Measurements from ENCODE around the gene OTUB2.

OTUB2 gene

GRCh38 chr14:94043111-94043755, 17.1 kb downstream of the OTUB2 start:
- Histone ChIP-seq H3K4me1 (ENCODE audit: control insufficient read depth, insufficient read depth, low read length, poor library complexity, severe bottlenecking) (no peaks in the 10 kb centered on the region), H3K4me3 (ENCODE audit: extremely low read depth, insufficient read depth, low read length, poor library complexity, severe bottlenecking) (no peak overlapping the region), H3K27ac (ENCODE audit: low read depth, low read length, severe bottlenecking) (no peak overlapping the region), H3K9me3 (ENCODE audit: control insufficient read depth, low read length) (no peaks in the 10 kb centered on the region), H3K36me3 (ENCODE audit: control insufficient read depth, insufficient read depth, low read length) (peaks cover 37% of the 10 kb centered on the region)
- 96 to 97% methylated on average over 10 of the region's 13 CpGs for WGBS, 2 experiments (ENCODE audit: insufficient coverage in 2 of 2)

- Histone ChIP-seq H3K9me3 (ENCODE audit: control insufficient read depth, low read length) (no peaks in the 10 kb centered on the region), H3K36me3 (ENCODE audit: control insufficient read depth, insufficient read depth, low read length) (peaks cover 43% of the 10 kb centered on the region), H3K27ac (ENCODE audit: low read depth, low read length, severe bottlenecking) (no peak overlapping the region), H3K4me1 (ENCODE audit: control insufficient read depth, insufficient read depth, low read length, poor library complexity, severe bottlenecking) (no peaks in the 10 kb centered on the region), H3K4me3 (ENCODE audit: extremely low read depth, insufficient read depth, low read length, poor library complexity, severe bottlenecking) (no peak overlapping the region)
- 93 to 95% methylated on average over 10 to 12 of the region's 14 CpGs for WGBS, 2 experiments (ENCODE audit: insufficient coverage in 2 of 2)
Observed at GRCh38 chr14:94043756-94044475, 17.8 kb downstream of the OTUB2 start.

GRCh38 chr14:94044476-94045091, 18.4 kb downstream of the OTUB2 start:
- Histone ChIP-seq H3K36me3 (ENCODE audit: control insufficient read depth, insufficient read depth, low read length) (peaks cover 50% of the 10 kb centered on the region), H3K4me1 (ENCODE audit: control insufficient read depth, insufficient read depth, low read length, poor library complexity, severe bottlenecking) (no peaks in the 10 kb centered on the region), H3K4me3 (ENCODE audit: extremely low read depth, insufficient read depth, low read length, poor library complexity, severe bottlenecking) (no peak overlapping the region), H3K9me3 (ENCODE audit: control insufficient read depth, low read length) (no peaks in the 10 kb centered on the region), H3K27ac (ENCODE audit: low read depth, low read length, severe bottlenecking) (no peak overlapping the region)
- 94 to 96% methylated on average over 12 to 18 of the region's 20 CpGs for WGBS, 2 experiments (ENCODE audit: insufficient coverage in 2 of 2)

GRCh38 chr14:94045101-94045500, 19.0 kb downstream of the OTUB2 start:
- no peak overlapping the region for H3K27ac ChIP-seq (ENCODE audit: low read depth, low read length, severe bottlenecking)
- WGBS, 2 experiments (ENCODE audit: insufficient coverage in 2 of 2), result 94 to 98% methylated on average over 7 of the region's 8 CpGs
- no peaks in the 10 kb centered on the region for H3K4me1 ChIP-seq (ENCODE audit: control insufficient read depth, insufficient read depth, low read length, poor library complexity, severe bottlenecking)
- H3K4me3 ChIP-seq (ENCODE audit: extremely low read depth, insufficient read depth, low read length, poor library complexity, severe bottlenecking), result no peak overlapping the region
- H3K9me3 ChIP-seq (ENCODE audit: control insufficient read depth, low read length), result no peaks in the 10 kb centered on the region
- peaks cover 55% of the 10 kb centered on the region for H3K36me3 ChIP-seq (ENCODE audit: control insufficient read depth, insufficient read depth, low read length)

- WGBS, 2 experiments (ENCODE audit: insufficient coverage in 2 of 2), result 97 to 99% methylated on average over 17 to 19 of the region's 19 CpGs
- H3K36me3 ChIP-seq (ENCODE audit: control insufficient read depth, insufficient read depth, low read length), result peaks cover 62% of the 10 kb centered on the region
- no peak overlapping the region for H3K27ac ChIP-seq (ENCODE audit: low read depth, low read length, severe bottlenecking)
- H3K4me3 ChIP-seq (ENCODE audit: extremely low read depth, insufficient read depth, low read length, poor library complexity, severe bottlenecking), result no peak overlapping the region
- no peaks in the 10 kb centered on the region for H3K4me1 ChIP-seq (ENCODE audit: control insufficient read depth, insufficient read depth, low read length, poor library complexity, severe bottlenecking)
- H3K9me3 ChIP-seq (ENCODE audit: control insufficient read depth, low read length), result no peaks in the 10 kb centered on the region
Observed at GRCh38 chr14:94045563-94046345, 19.6 kb downstream of the OTUB2 start.

GRCh38 chr14:94046696-94047250, 20.6 kb downstream of the OTUB2 start:
- Histone ChIP-seq H3K4me3 (ENCODE audit: extremely low read depth, insufficient read depth, low read length, poor library complexity, severe bottlenecking) (no peak overlapping the region), H3K36me3 (ENCODE audit: control insufficient read depth, insufficient read depth, low read length) (peaks cover 72% of the 10 kb centered on the region), H3K4me1 (ENCODE audit: control insufficient read depth, insufficient read depth, low read length, poor library complexity, severe bottlenecking) (no peaks in the 10 kb centered on the region), H3K9me3 (ENCODE audit: control insufficient read depth, low read length) (no peaks in the 10 kb centered on the region), H3K27ac (ENCODE audit: low read depth, low read length, severe bottlenecking) (no peak overlapping the region)
- 93 to 100% methylated on average over 4 of the region's 7 CpGs for WGBS, 2 experiments (ENCODE audit: insufficient coverage in 2 of 2)

GRCh38 chr14:94047581-94047980, 21.4 kb downstream of the OTUB2 start:
- Histone ChIP-seq H3K27ac (ENCODE audit: low read depth, low read length, severe bottlenecking) (no peak overlapping the region), H3K4me3 (ENCODE audit: extremely low read depth, insufficient read depth, low read length, poor library complexity, severe bottlenecking) (no peak overlapping the region)
- 94 to 100% methylated on average over 3 of the region's 3 CpGs for WGBS, 2 experiments (ENCODE audit: insufficient coverage in 2 of 2)

GRCh38 chr14:94048691-94049624, 22.8 kb downstream of the OTUB2 start:
- Histone ChIP-seq H3K9me3 (ENCODE audit: control insufficient read depth, low read length) (no peaks in the 10 kb centered on the region), H3K4me1 (ENCODE audit: control insufficient read depth, insufficient read depth, low read length, poor library complexity, severe bottlenecking) (no peaks in the 10 kb centered on the region), H3K27ac (ENCODE audit: low read depth, low read length, severe bottlenecking) (no peak overlapping the region), H3K4me3 (ENCODE audit: extremely low read depth, insufficient read depth, low read length, poor library complexity, severe bottlenecking) (no peak overlapping the region), H3K36me3 (ENCODE audit: control insufficient read depth, insufficient read depth, low read length) (peaks cover 92% of the 10 kb centered on the region)
- 95 to 100% methylated on average over 4 to 8 of the region's 10 CpGs for WGBS, 2 experiments (ENCODE audit: insufficient coverage in 2 of 2)

More at GRCh38 chr14:94047581-94047980, 21.4 kb downstream of the OTUB2 start:
- Histone ChIP-seq H3K36me3 (ENCODE audit: control insufficient read depth, insufficient read depth, low read length) (peaks cover 79% of the 10 kb centered on the region), H3K4me1 (ENCODE audit: control insufficient read depth, insufficient read depth, low read length, poor library complexity, severe bottlenecking) (no peaks in the 10 kb centered on the region), H3K9me3 (ENCODE audit: control insufficient read depth, low read length) (no peaks in the 10 kb centered on the region)

GRCh38 chr14:94049625-94050023, 23.5 kb downstream of the OTUB2 start:
- Histone ChIP-seq H3K36me3 (ENCODE audit: control insufficient read depth, insufficient read depth, low read length) (peaks cover 93% of the 10 kb centered on the region), H3K27ac (ENCODE audit: low read depth, low read length, severe bottlenecking) (no peak overlapping the region)

More at GRCh38 chr14:94049625-94050023, 23.5 kb downstream of the OTUB2 start:
- Histone ChIP-seq H3K4me1 (ENCODE audit: control insufficient read depth, insufficient read depth, low read length, poor library complexity, severe bottlenecking) (no peaks in the 10 kb centered on the region), H3K4me3 (ENCODE audit: extremely low read depth, insufficient read depth, low read length, poor library complexity, severe bottlenecking) (no peak overlapping the region), H3K9me3 (ENCODE audit: control insufficient read depth, low read length) (no peaks in the 10 kb centered on the region)
- WGBS, 2 experiments (ENCODE audit: insufficient coverage in 2 of 2), result 100% methylated on average over 1 of the region's 2 CpGs

Measured in mesodermal cell (in vitro differentiated cells).